NCI-H1694 treated with DMSO at 0.1 percent for 48 hours (cell line): Measurements from ENCODE around the gene PBX4.

ENCODE experiments used
- DNase-seq: peaks from one replicate; lab custom pipeline; 2025; lab: John Stamatoyannopoulos, UW

PBX4 gene

GRCh38 chr19:19587771-19588170 lies 30.7 kb downstream of the PBX4 start:
- DNase-seq, result peak; percentile 94

- no peak for DNase-seq
Measured at GRCh38 chr19:19584356-19584755, 34.1 kb downstream of the PBX4 start.

- no peak for DNase-seq
Measured at GRCh38 chr19:19582471-19582870, 36.0 kb downstream of the PBX4 start.

GRCh38 chr19:19581391-19581790 lies 37.1 kb downstream of the PBX4 start:
- no peak for DNase-seq

GRCh38 chr19:19580418-19580817 lies 38.1 kb downstream of the PBX4 start:
- no peak for DNase-seq

GRCh38 chr19:19579533-19580361 lies 38.7 kb downstream of the PBX4 start:
- DNase-seq, result no peak

- DNase-seq, result peak; percentile 96
Measured at GRCh38 chr19:19578252-19578651, 40.2 kb downstream of the PBX4 start.

GRCh38 chr19:19575411-19575810 lies 43.1 kb downstream of the PBX4 start:
- DNase-seq, result peak; percentile 42

GRCh38 chr19:19571071-19571786 lies 47.3 kb downstream of the PBX4 start:
- DNase-seq, result no peak

GRCh38 chr19:19570571-19570970 lies 47.9 kb downstream of the PBX4 start:
- DNase-seq, result no peak

- DNase-seq, result no peak
Measured at GRCh38 chr19:19568802-19569756, 49.4 kb downstream of the PBX4 start.

- DNase-seq, result no peak
Measured at GRCh38 chr19:19567391-19567790, 51.1 kb downstream of the PBX4 start.

GRCh38 chr19:19566306-19566705 lies 52.2 kb downstream of the PBX4 start:
- DNase-seq, result no peak

- no peak for DNase-seq
Measured at GRCh38 chr19:19563348-19563848, 55.1 kb downstream of the PBX4 start.

GRCh38 chr19:19562665-19563347 lies 55.7 kb downstream of the PBX4 start:
- DNase-seq, result no peak

- DNase-seq, result no peak
Measured at GRCh38 chr19:19561946-19562664, 56.4 kb downstream of the PBX4 start.

GRCh38 chr19:19559931-19560330 lies 58.6 kb downstream of the PBX4 start:
- DNase-seq, result no peak

GRCh38 chr19:19558636-19559035 lies 59.9 kb downstream of the PBX4 start:
- no peak for DNase-seq

GRCh38 chr19:19558055-19558454 lies 60.4 kb downstream of the PBX4 start:
- no peak for DNase-seq

- DNase-seq, result no peak
Measured at GRCh38 chr19:19554074-19555023, 64.1 kb downstream of the PBX4 start.
